CD4-positive, alpha-beta T cell treated with Interleukin-10 for 1 hour (primary cell): ENCODE data around the gene SDC3.

Source experiments
- DNase-seq: peaks from one replicate; pipeline ENCODE4 v3.0.0-alpha.2; 2020

SDC3 gene

DNA sequence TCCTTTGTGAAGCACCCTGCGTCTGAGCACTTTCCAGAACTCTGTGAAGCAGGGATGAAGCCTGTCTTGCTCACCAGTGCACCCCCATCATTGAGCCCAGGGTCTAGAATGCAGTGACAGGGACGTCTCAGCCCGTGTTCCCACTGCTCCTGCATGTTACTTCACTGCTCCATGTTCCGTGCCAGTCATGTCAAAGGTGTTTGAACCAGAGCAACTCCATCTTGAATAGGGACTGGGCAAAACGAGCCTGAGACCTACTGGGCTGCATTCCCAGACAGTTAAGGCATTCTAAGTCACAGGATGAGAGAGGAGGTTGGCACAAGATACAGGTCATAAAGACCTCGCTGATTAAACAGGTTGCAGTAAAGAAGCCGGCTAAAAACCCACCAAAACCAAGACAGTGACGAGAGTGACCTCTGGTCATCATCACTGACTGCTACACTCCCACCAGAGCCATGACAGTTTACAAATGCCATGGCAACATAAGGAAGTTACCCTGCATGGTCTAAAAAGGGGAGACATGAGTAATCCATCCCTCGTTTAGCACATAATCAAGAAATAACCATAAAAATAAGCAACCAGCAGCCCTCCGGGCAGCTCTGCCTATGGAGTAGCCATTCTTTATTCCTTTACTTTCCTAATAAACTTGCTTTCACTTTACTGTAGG lies 63.2 kb downstream of the SDC3 start:
- DNase-seq, result no peak

DNA sequence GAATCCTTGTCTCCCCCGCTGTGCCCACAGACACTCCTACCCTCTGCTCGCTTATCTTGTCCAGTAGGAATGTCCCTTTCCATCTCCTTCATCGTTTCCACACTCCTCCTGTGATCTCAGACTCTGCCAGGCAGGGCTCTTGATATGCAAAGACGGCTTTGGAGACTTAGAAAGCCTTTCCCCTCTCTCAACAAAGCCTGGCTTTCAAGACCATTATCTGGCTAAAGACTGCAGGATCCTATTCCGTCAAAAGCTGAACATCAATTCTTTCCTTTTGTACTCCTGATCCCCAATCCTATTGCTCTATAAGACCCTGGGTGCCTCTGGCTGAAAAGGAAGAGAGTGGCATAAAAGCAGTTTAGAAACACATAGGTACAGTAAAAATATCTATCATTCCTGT lies 63.9 kb downstream of the SDC3 start:
- DNase-seq, result no peak

DNA sequence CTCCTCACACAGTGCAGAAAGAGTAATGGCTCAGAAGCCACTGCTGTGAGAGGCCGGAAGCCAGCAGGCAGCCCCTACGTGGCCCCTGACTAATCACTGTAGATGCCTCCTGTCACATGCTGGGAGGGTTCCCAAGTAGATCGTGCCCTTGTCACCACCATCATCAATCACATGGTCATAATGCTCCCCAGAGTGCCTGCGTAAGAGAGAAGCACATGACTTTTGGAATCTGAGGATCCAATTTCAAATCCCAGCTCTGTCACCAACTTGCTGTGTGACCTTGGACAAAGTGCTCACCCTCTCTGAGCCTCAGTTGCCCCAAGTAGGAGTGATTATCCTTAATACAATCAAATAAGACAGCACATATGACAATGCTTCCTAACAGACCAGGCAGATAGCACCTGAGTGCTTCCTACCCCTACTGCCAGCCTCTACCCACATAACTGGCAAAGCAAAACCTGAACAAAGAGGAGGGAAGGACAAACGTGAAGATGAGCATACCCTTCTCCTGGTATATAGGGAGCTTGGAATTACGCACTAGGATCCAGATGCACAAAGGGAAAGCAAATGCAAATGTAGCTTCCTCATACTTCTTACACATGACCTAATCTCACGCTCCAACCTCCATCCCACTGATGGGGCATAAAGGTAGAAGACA lies 65.7 kb downstream of the SDC3 start:
- no peak for DNase-seq

DNA sequence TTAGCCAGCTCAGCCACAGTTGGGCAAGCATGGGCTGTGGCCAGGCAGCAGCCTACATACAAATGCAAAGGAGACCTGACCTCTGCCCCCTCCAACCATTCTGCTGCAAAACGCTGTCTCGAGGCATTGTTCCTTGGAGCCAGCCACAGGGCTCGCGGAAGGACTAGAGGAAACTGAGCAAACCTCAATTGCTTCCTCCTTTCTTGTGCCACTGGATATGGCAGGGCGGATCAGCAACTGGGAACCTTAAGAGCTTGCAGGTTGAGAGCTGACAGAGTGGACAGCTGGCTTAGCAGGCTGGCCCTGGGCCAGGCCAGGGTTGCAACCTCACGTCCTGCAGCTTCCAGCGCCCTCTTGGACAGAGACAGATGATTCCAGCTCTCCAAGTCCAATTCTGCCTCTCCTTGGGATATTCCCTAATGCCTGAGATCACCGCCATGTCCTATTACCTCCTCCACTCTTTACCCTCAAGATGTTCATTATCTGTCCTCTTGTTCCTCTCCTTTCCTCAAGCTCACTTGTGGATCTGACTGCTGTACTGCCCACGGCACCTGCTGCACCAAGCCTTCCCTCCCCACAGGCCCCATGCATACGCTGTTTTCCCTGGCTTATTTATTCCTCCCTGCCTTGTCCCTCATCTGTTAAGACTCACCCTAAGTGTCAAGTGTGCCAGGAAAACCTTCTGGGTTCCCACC lies 67.5 kb downstream of the SDC3 start:
- no peak for DNase-seq

DNA sequence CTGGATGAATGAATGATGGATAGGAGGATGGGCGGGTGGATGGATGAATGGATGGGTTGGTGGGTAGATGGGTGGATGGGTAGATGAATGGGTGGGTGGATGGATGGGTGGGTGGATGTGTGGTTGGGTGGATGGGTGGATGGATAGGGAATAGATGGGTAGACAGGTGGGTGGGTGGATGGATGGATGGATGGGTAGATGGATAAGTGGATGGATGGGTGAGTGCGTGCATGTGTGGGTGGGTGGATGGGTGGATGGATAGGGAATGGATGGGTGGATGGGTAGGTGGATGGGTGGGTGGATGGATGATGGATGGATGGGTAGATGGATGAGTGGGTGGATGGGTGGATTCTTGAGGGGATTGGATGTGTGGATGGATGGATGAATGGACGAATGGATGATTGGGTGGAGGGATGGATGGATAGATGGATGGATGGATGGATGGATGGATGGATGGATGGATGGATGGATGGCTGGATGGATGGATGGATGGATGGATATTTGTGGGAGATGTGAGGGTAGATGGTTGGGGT lies 68.7 kb downstream of the SDC3 start:
- no peak for DNase-seq

DNA sequence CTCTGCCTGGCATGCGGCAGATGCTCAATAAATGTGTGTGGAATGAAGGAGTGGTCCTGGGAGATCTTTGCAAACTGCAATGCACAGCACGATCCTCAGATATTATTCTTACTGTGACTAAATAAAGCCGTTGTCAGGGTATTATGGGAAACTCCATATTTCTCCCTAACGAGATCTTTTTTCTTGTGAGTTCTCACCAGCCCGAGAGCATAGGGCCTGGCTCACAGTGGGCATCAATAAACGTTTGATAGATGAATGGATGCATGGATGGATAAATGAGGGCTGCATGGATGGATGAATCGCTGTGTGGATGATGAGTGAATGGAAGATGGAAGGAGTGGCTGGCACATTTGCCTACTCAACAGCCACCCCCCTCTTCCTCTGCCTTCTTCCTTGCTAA lies 69.6 kb downstream of the SDC3 start:
- no peak for DNase-seq

DNA sequence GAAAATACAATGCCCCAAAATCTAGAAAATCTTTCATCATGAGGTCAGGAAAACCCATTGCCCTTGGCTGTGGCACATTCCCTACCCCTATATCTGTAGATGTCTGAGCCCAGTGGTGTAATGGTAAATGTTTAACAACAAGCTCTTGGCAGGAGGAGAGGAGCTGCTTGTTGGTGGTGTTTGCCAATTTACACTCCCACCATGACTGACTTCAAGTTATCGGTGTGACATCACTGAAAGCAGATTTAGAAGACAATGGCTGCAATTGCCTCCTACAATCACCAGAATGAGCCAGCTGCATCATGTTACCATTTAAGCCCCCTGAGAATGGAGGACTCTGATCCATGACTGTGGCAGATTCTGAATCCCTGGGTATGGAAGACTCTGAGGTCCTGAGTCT lies 70.9 kb downstream of the SDC3 start:
- no peak for DNase-seq

DNA sequence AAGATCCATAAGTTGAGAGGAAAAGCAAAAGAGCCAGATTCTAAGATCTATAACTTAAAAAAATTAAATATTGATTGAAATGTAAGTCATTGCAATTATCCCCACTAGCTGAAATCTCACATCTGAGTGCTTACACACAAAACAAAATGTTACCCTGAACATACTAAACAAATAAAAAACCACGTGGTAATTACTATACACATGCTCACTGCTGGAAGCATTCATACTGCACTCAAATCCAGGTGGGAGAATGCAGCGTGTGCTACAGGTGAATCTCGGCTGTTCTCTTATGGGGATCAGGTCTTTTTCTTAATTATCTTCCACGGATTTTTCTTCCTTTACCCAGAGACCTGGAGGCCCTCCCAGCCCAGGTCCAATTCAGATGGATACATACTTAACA lies 74.3 kb downstream of the SDC3 start:
- DNase-seq, result no peak

DNA sequence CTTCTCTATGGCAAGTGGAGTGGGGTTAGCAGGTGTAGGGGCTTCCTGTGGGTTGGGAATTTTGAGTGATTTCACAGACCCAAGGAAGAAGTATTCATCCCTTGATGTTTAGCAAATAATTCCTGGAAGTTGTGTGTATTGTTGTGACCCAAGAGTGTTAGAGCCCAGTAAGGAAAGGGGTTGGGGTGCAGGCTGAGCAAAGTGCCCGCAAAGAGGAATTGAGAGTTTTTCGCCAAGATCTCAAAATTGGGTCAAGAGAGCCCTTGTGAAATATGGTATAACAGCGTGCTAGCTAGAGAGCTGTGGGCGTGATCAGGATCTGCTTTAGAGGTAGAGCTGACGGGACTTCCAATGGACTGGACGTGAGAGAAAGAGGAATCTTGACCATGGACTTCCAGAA lies 78.0 kb downstream of the SDC3 start:
- no peak for DNase-seq

DNA sequence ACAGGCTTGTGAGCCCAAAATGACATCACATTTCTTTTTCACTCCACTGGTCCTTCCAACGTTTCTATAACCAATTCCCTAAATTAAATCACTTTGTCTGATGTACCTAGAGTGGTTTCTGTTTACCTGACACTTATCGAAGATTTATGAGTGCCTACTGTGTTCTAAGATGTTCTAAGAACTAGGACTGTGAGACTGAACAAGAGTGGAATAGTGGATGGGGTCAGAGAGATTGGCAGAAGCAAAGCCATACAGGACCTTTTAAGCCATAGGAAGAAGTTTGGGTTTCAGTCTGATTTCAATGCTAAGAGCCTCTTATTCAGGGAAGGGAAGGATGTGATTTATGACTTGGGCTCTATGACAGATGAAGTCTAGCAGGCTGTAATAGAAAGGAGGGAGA lies 78.7 kb downstream of the SDC3 start:
- no peak for DNase-seq

DNA sequence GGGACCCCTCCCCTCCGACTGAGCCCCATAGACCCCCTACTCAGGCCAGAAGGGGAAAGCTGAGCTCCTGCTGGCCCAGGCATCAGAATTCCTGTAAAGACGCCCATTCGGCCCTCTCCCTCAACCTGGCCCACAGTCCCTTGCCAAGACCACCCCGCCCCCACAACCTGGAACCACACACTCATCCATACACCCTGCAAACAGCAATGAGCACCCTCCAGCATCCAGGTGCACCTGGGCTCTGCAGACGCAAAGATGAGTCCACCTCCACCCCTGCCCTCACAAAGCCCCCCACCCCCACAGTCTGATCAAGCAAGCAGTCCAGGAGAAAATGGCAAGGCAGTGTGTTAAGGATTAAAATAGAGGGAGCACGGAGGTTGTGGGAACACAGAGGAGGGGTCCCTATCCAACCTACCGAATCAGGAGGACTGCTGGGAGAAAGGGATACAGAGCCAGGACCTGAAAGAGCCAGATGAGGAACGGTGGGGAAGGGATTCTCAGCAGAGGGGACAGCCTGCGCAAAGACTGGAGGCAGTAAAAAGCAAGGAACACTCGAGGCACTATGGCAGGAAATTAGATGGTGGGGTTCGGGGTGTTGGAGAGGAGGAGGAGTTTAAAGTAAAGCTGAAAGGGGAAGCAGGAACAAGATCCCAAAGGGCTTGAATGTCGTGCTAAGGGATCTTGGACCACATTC lies 83.7 kb downstream of the SDC3 start:
- no peak for DNase-seq

DNA sequence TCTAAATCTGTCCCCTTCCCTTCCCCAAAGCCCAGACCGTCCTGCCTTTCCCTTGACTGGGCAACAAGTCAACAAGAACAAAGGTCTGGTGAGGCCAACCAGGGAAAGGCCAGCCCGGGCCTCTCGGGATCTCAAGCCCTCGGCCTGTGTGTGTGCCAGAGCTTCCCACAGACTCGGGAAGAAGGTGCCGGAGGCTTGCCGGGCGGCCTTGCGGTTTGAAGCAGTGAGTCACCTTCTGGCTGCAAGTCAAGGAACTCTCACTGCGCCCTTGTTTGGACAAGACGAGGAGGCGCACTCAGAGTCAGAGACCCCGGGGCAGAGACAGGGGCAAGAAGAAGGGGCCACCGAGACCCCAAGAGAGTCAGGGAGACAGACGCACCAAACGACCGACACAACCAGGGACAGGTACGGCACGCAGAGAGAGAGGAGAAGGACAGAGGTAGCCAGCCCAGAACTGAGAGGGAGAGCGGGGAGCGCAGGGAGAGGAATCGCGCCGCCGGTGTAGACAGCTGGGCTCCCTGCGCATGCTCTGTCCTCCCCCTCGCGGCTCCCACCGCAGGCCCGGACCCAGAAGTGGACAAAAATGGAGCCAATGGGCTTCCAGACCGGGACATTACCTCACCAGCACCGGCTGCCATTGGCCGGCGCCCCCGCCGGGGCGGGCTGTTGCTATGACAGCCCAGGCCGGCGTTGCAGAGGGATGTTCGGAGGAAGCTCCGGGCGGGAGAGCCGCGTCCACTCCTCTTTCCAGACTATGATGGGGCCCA lies 84.4 kb downstream of the SDC3 start:
- DNase-seq, result peak; percentile 78

DNA sequence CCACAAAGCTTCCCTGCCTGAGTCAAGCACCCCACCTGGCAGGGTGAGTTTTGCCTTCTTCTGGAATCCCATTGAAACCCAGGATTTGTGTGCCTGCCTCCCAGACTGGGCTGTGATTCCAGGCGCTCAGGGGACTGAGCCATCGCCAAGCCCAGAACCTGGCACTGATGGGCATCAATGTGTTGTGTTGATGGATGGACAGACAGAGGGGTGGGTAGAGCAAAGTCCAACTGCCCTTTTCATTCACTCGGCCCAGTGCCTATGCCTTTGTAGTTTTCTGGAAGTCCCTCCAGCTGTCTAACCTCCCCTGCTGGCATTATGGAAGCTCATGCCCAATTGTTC lies 85.0 kb downstream of the SDC3 start:
- no peak for DNase-seq

DNA sequence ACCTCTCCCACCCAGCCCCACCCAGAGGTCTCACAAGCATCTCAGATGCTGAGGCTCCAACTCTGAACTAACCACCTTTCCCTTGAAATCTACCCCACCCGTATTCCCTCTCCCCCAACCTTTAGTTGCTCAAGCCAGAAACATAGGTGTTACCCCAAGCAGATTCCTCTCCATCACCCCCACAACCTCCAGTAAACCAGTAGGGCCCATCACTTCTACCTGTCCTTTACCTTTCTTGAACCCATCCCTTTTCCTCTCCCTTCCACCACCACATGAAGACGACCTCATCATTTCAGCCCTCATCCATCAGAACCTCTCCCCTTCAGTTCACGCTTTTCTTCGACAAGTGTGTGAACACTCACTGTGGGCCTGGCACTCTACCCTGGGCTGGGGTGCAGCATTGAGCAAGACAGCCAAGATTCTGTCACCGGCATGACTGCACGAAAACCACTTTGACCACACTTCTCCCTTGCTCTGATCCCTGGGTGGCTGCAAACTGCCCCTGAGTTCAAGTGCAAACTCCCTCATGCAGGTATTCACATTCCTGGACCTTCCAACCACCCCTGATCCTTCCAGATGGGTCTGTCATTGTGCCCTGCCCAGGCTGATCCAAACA lies 85.5 kb downstream of the SDC3 start:
- DNase-seq, result no peak

DNA sequence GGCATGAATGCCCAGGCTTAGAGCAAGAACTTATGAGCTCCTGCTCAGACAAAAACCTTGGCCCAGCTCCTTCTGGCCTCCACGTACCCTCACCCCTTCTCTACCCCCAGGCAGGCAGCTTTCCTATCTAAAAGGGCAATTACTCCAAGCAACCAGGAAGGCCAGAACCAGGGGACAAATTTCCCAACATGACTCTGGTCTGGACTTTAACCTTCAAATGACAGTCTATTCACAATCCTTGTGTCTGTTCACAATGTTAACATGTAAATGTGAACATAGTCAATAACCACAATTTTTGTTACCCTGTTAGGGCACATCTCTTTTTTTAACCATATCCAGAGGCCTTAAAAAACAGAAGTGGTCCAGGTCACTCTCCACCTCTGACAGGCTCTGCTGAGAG lies 86.6 kb downstream of the SDC3 start:
- DNase-seq, result no peak

DNA sequence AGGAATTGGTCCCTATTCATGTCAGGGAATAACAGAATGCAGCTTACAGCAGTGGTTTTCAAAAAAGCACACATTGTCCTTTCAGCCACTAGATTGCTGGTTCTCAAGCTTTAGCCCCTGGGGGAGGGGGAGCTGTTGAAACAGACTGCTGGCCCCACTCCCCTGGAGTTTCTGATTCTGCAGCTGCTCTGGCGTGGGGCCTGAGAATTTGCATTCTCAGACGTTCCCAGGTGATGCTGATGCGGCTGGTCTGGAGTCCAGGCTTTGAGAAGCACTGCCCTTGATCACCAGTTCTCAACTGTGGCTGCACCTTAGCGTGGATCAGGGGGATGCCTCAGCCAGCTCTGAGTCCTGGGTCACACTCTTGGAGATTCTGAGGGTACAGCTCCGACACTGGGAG lies 88.3 kb downstream of the SDC3 start:
- DNase-seq, result no peak
